Measurements from ENCODE around the gene EPHA3. TPM values are rescaled to one million over a fixed set of nuclear protein-coding genes. Genes with fewer than 3 reads are reported as not detected.
A peak's percentile ranks its signal among the peaks of the same experiment; 100 is the strongest.

Gene EPHA3
- total and polyA plus RNA-seq, 4 donors, result 0.18 to 11.7 (median 1.5) TPM

DNA sequence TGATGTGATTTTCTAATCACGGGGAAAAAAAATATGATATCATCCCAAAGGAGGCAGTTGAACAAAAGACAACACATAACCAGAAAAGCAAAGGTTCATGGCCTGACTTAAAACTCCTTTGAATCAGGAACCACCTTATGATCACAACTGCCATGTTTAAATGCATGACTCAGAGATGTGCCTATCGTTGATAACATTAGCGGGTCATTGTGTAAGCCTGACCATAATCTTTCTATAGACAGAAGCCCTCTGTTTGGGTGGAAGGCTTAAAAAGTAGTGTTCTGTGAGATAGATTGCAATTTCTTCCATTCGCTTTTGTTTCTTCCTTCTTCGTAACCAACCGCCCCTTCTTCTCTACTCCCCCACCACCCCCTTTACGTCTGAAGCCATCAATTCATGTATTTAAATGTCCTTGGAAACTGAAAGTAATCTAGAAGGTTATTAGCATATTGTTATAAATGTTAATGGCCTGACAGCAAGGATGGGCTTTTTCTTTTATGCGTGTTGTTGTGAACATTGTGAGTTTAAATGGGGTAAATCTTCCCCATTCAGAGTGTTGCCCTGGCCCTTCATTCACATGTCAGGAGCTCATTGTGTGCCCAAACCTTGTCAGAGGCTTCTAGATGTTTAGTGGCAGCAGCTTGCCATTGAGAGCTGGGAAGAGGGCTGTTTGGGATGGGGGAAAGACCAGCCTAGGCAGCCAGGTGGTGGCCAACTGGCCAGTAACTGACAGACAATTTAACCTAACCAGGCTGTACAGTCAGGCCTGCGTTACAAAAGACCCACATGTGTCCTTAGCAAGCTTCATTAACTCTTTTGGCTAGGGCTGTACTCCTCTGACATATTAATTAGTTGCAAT, 64.5 kb downstream of the EPHA3 start:
- WGBS, 2 donors, result 90 to 91% methylated on average over 9 of the region's 9 CpGs
- Histone ChIP-seq H3K9ac (ENCODE audit: insufficient read depth in 1 of 2, low read length in 2 of 2) (no peak overlapping the region), H3K9me3 (ENCODE audit: control insufficient read depth in 4 of 4, insufficient read depth in 3 of 4, low read length in 3 of 4) (no peaks in the 10 kb centered on the region), H3K27me3 (ENCODE audit: control insufficient read depth in 3 of 3, insufficient read depth in 3 of 3, low read length in 2 of 3) (no peaks in the 10 kb centered on the region), H3K4me3 (no peak overlapping the region), H3K27ac (ENCODE audit: low read depth in 1 of 2, low read length in 1 of 2) (no peak overlapping the region), H3K36me3 (ENCODE audit: control insufficient read depth in 4 of 4, insufficient read depth in 4 of 4, low read length in 4 of 4) (no peaks in the 10 kb centered on the region), H3K4me1 (ENCODE audit: control insufficient read depth in 5 of 5, insufficient read depth in 5 of 5, low read length in 5 of 5) (no peaks in the 10 kb centered on the region)
- TF ChIP-seq, protein P1, sequence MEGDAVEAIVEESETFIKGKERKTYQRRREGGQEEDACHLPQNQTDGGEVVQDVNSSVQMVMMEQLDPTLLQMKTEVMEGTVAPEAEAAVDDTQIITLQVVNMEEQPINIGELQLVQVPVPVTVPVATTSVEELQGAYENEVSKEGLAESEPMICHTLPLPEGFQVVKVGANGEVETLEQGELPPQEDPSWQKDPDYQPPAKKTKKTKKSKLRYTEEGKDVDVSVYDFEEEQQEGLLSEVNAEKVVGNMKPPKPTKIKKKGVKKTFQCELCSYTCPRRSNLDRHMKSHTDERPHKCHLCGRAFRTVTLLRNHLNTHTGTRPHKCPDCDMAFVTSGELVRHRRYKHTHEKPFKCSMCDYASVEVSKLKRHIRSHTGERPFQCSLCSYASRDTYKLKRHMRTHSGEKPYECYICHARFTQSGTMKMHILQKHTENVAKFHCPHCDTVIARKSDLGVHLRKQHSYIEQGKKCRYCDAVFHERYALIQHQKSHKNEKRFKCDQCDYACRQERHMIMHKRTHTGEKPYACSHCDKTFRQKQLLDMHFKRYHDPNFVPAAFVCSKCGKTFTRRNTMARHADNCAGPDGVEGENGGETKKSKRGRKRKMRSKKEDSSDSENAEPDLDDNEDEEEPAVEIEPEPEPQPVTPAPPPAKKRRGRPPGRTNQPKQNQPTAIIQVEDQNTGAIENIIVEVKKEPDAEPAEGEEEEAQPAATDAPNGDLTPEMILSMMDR (IDR thresholded peaks at IDR 0.05; ENCODE audit: control extremely low read depth, extremely low read depth), result no peak
- ATAC-seq (ENCODE audit: insufficient read depth, low FRiP score) (no peak), DNase-seq (no peak)

DNA sequence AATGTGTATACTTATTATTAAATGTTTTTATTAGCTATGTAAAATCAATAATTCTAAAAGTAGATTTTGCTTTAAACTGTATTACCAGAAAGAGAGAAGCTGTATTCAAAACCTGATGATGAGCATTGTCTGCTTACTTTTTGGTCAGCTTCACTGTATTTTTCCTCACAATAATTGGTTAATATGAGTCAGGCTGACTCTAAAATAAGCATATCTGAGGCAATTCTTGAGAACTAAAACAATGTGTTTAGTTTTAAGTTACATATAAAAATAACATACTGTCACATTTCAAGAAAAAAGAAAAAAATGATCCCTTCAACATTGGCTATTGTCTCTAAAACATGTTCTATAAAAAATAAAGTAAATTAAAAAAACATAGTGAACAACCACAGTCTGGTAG, 66.1 kb downstream of the EPHA3 start:
- Histone ChIP-seq H3K9ac (ENCODE audit: insufficient read depth in 1 of 2, low read length in 2 of 2) (no peak overlapping the region), H3K27ac (ENCODE audit: low read depth in 1 of 2, low read length in 1 of 2) (no peak overlapping the region), H3K9me3 (ENCODE audit: control insufficient read depth in 4 of 4, insufficient read depth in 3 of 4, low read length in 3 of 4) (no peaks in the 10 kb centered on the region), H3K4me3 (no peak overlapping the region), H3K27me3 (ENCODE audit: control insufficient read depth in 3 of 3, insufficient read depth in 3 of 3, low read length in 2 of 3) (no peaks in the 10 kb centered on the region), H3K36me3 (ENCODE audit: control insufficient read depth in 4 of 4, insufficient read depth in 4 of 4, low read length in 4 of 4) (no peaks in the 10 kb centered on the region), H3K4me1 (ENCODE audit: control insufficient read depth in 5 of 5, insufficient read depth in 5 of 5, low read length in 5 of 5) (no peaks in the 10 kb centered on the region)
- no peak for ATAC-seq (ENCODE audit: insufficient read depth, low FRiP score)
- TF ChIP-seq, protein P1 (IDR thresholded peaks at IDR 0.05; ENCODE audit: control extremely low read depth, extremely low read depth), result no peak
- DNase-seq, result no peak

DNA sequence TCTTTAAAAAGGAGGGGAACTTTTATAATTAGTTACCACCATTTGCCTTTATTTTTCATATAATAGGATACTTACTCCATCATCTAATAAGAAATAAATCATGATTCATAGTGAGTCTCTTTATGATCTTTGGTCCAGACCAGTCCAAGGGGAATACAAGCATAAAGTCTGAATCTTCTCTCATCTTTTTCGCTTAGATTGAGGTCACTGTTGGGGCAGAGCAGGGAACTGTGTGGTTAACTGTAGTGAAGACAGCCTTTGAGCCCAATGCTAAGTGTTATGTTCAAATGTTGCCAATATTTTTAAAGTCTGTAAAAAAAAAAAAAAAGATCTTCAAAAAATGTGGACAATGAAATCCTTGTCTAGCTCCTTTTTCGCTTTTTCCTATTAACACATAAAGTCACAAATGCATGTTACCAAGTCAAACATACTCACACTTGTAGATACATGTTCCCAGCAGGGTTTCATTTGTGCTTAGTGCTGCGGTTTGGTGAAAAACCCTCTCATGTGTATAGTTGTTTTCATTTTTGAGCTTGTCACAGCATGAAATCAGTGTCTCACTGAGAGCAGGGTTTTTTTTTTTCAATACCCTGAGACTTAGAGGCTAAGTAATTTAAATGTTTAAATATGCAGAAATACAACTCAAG, 72.1 kb downstream of the EPHA3 start:
- Histone ChIP-seq H3K9ac (ENCODE audit: insufficient read depth in 1 of 2, low read length in 2 of 2) (no peak overlapping the region), H3K4me1 (ENCODE audit: control insufficient read depth in 5 of 5, insufficient read depth in 5 of 5, low read length in 5 of 5) (peaks cover 0 to 12% (median 4%) of the 10 kb centered on the region in 5 donors), H3K9me3 (ENCODE audit: control insufficient read depth in 4 of 4, insufficient read depth in 3 of 4, low read length in 3 of 4) (no peaks in the 10 kb centered on the region), H3K27ac (ENCODE audit: low read depth in 1 of 2, low read length in 1 of 2) (no peak overlapping the region), H3K36me3 (ENCODE audit: control insufficient read depth in 4 of 4, insufficient read depth in 4 of 4, low read length in 4 of 4) (no peaks in the 10 kb centered on the region), H3K4me3 (no peak overlapping the region), H3K27me3 (ENCODE audit: control insufficient read depth in 3 of 3, insufficient read depth in 3 of 3, low read length in 2 of 3) (no peaks in the 10 kb centered on the region)
- ATAC-seq (ENCODE audit: insufficient read depth, low FRiP score) (no peak), DNase-seq (peak in 2 of 3 donors; percentile 48 to 51)
- WGBS, 2 donors, result 70 to 80% methylated on average over 3 of the region's 3 CpGs
- TF ChIP-seq, protein P1 (IDR thresholded peaks at IDR 0.05; ENCODE audit: control extremely low read depth, extremely low read depth), result no peak

All from lung (tissue), 12 donors.